ENCODE measurements around the gene ZNF606.

DNA sequence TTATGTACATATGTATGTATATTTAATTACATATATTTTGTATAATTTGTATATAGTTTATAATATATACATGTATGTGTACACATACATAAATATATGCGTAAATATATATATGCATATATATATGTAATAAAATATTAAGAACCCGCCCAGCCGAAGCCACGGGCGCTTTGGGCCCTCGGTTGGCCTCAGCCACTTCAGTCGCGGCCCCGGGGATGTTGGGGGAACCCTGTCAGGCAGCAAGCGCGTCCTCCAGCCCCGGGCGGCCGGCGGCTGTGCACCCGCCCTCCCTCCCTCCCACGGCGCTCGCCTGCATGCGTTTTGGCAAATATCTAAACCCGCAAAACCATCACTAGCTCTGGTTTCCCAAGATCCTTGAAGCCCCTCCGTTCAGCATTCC lies 7.9 kb upstream of the ZNF606 start:
- no peak for TF ChIP-seq POLR2A (IDR thresholded peaks at IDR 0.05)
- TF ChIP-seq, protein P1, sequence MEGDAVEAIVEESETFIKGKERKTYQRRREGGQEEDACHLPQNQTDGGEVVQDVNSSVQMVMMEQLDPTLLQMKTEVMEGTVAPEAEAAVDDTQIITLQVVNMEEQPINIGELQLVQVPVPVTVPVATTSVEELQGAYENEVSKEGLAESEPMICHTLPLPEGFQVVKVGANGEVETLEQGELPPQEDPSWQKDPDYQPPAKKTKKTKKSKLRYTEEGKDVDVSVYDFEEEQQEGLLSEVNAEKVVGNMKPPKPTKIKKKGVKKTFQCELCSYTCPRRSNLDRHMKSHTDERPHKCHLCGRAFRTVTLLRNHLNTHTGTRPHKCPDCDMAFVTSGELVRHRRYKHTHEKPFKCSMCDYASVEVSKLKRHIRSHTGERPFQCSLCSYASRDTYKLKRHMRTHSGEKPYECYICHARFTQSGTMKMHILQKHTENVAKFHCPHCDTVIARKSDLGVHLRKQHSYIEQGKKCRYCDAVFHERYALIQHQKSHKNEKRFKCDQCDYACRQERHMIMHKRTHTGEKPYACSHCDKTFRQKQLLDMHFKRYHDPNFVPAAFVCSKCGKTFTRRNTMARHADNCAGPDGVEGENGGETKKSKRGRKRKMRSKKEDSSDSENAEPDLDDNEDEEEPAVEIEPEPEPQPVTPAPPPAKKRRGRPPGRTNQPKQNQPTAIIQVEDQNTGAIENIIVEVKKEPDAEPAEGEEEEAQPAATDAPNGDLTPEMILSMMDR (IDR thresholded peaks at IDR 0.05), result no peak

Measured in uterus (tissue), 2 donors.